ENCODE measurements around the gene G6PC3. TPM values are rescaled to one million over a fixed set of nuclear protein-coding genes. Genes with fewer than 3 reads are reported as not detected.

The G6PC3 gene
- total and polyA plus RNA-seq, 2 of the 4 experiments (the other 2 are of a cell fraction) = 20.4 to 107 TPM

- 0 out of 2 replicates have a peak overlapping the region, but pooled peaks have one; percentile 3 for H3K18ac ChIP-seq (ENCODE audit: low read depth, low read length)
- H2AK5ac ChIP-seq (ENCODE audit: low read depth, low read length) = peak overlapping the region; percentile 86
- peak overlapping the region; percentile 77; the same call in 1 of the 2 replicates for H3K27ac ChIP-seq (ENCODE audit: insufficient read depth, low read length)
- 0 out of 3 replicates have a peak overlapping the region, but pooled peaks have one; percentile 8 for H2BK15ac ChIP-seq (ENCODE audit: low read depth, low read length)
- H3K79me1 ChIP-seq (ENCODE audit: low read depth in 1 of 2, low read length in 2 of 2) = peaks cover 19 to 61% of the 10 kb centered on the region in 2 experiments; a peak in 3 of 4 replicates
- H2BK120ac ChIP-seq (ENCODE audit: low read depth, low read length) = peak overlapping the region; percentile 27; the same call in 1 of the 2 replicates
- in situ Hi-C loops (cut with MboI; ENCODE audit: low sequenced_read_pairs) = no loop called here
- 0 out of 2 replicates have a peak, but pooled peaks cover 6% of the 10 kb centered on the region for H4K20me1 ChIP-seq (ENCODE audit: insufficient read depth, low read length)
- H3K9me3 ChIP-seq (ENCODE audit: control insufficient read depth, insufficient read depth, low read length) = no peaks in the 10 kb centered on the region
- H3K56ac ChIP-seq (ENCODE audit: extremely low read depth, insufficient read depth, low read length) = peak overlapping the region; percentile 32
- H3K36me3 ChIP-seq (ENCODE audit: control insufficient read depth, insufficient read depth, low read length) = peaks cover 20% of the 10 kb centered on the region
- H4K91ac ChIP-seq (ENCODE audit: insufficient read depth, low read depth, low read length) = peak overlapping the region; percentile 59
- no peaks in the 10 kb centered on the region for H3K27me3 ChIP-seq (ENCODE audit: control insufficient read depth, insufficient read depth, low read length)
- H2BK5ac ChIP-seq (ENCODE audit: low read depth, low read length, poor library complexity, severe bottlenecking) = peak overlapping the region; percentile 48
- peak overlapping the region; percentile 7 for H2AFZ ChIP-seq (replicated peaks; ENCODE audit: low read length, poor library complexity)
- H3K4me3 ChIP-seq (ENCODE audit: insufficient read depth, low read depth, low read length) = peak overlapping the region; percentile 56
- intact Hi-C loops (cut with micrococcal nuclease) = no loop called here
- H3K4me1 ChIP-seq (ENCODE audit: control insufficient read depth, insufficient read depth, low read length) = peaks cover 14% of the 10 kb centered on the region
- TF ChIP-seq SMC3 (IDR thresholded peaks at IDR 0.05; ENCODE audit: low read depth, low read length) = no peak
- TF ChIP-seq CTCF (conservative IDR thresholded peaks at IDR 0.05; ENCODE audit: low read depth, low read length) = no peak
- TF ChIP-seq NFE2L2 (IDR thresholded peaks at IDR 0.05; ENCODE audit: low read depth, low read length) = no peak
- TF ChIP-seq MAFK (IDR thresholded peaks at IDR 0.05; ENCODE audit: low read depth, low read length) = no peak
- no peak for TF ChIP-seq CHD1 (IDR thresholded peaks at IDR 0.05; ENCODE audit: low read depth, low read length)
- TF ChIP-seq RAD21 (IDR thresholded peaks at IDR 0.05; ENCODE audit: low read length) = no peak
- no peak for TF ChIP-seq POLR2A (IDR thresholded peaks at IDR 0.05; ENCODE audit: low read depth, low read length)
- no peak for TF ChIP-seq FOS (IDR thresholded peaks at IDR 0.05; ENCODE audit: low read depth, low read length)
- TF ChIP-seq ELK1 (IDR thresholded peaks at IDR 0.05; ENCODE audit: borderline replicate concordance, low read depth, low read length) = no peak
- no peak for TF ChIP-seq MAZ (IDR thresholded peaks at IDR 0.05; ENCODE audit: borderline replicate concordance, low read depth, low read length)
- no peak for TF ChIP-seq CEBPB (IDR thresholded peaks at IDR 0.05; ENCODE audit: low read depth, low read length)
- TF ChIP-seq MXI1 (IDR thresholded peaks at IDR 0.05; ENCODE audit: borderline replicate concordance, low read depth, low read length) = no peak
- H4K5ac ChIP-seq (ENCODE audit: low read depth, low read length) = peak overlapping the region; percentile 15; the same call in 1 of the 2 replicates
- H3K9me1 ChIP-seq (ENCODE audit: insufficient read depth, low read length) = peaks cover 6% of the 10 kb centered on the region
- CTCF ChIA-PET = no interaction called here
- H3K4ac ChIP-seq (ENCODE audit: low read depth, low read length) = peak overlapping the region; percentile 92
- WGBS, 2 experiments (ENCODE audit: extremely low coverage in 2 of 2, insufficient read length in 1 of 2) = no CpG with 5 or more reads among the region's 2 CpGs
- no TSS peak for BruUV-seq (replicated peaks)
- peak overlapping the region; percentile 24; the same call in 1 of the 2 replicates for H2BK20ac ChIP-seq (ENCODE audit: low read depth, low read length)
- ATAC-seq (ENCODE audit: low read depth) (no peak), DNase-seq (peak; percentile 14)
- peak overlapping the region; percentile 94 for H3K14ac ChIP-seq (replicated peaks; ENCODE audit: low read depth, low read length)
- peak overlapping the region; percentile 72 for H3K9ac ChIP-seq (ENCODE audit: low read depth, low read length)
- H3K4me2 ChIP-seq (ENCODE audit: low read depth, low read length) = peak overlapping the region; percentile 96
- dilution Hi-C loops (cut with HindIII; ENCODE audit: low sequenced_read_pairs, unreplicated experiment) = no loop called here
- POLR2A ChIA-PET (ENCODE audit: unreplicated experiment) = no interaction called here
- peak overlapping the region; percentile 47 for H3K23ac ChIP-seq (ENCODE audit: low read depth, low read length)
- H2AK9ac ChIP-seq (replicated peaks; ENCODE audit: low read depth, low read length, poor library complexity) = peak overlapping the region; percentile 90
- H4K8ac ChIP-seq (ENCODE audit: low read depth in 2 of 2, low read length in 2 of 2) = peak overlapping the region in 1 of 2 experiments; percentile 72; a peak in 3 of 4 replicates
Measured at GRCh38 chr17:44071772-44072171, 1.2 kb downstream of the G6PC3 start.

Data from IMR-90 (cell line).